Adrenal gland (tissue), 12 donors: ENCODE data around the gene ZFHX3. TPM values are rescaled to one million over a fixed set of nuclear protein-coding genes. Genes with fewer than 3 reads are reported as not detected.

ENCODE experiments used
- DNase-seq, 7 donors: peaks; one replicate each; pipeline ENCODE4 v3.0.0-alpha.2; 2019 to 2020
- H3K27ac ChIP-seq, 5 donors: fragments of 200-600 bp; sonication (generic) in 4 of 5; 1 replicate in 3 of 5; 2 replicates in 2 of 5; pipeline versions ENCODE4 v1.5.1 to v1.8.0; 2016 to 2020; ENCODE audit warnings: mild to moderate bottlenecking in 1 of 5
- H3K27me3 ChIP-seq: fragments of 200-600 bp; 2 replicates; pipeline ENCODE4 v1.8.0; 2021
- H3K36me3 ChIP-seq, 2 donors: fragments of 200-600 bp; replicated peaks in 1 of 2; 1 replicate in 1 of 2; 2 replicates in 1 of 2; pipeline versions ENCODE4 v1.5.1 to v1.8.0; 2018 to 2022
- H3K4me1 ChIP-seq, 2 donors: fragments of 200-600 bp; replicated peaks in 1 of 2; 1 replicate in 1 of 2; 2 replicates in 1 of 2; pipeline versions ENCODE4 v1.5.1 to v1.8.0; 2018 to 2021
- H3K4me3 ChIP-seq, 4 donors: fragments of 200-600 bp; sonication (generic) in 3 of 4; one replicate each; pipeline ENCODE4 v1.5.1; 2016 to 2018
- H3K9me3 ChIP-seq, 3 donors: fragments of 200-600 bp; sonication (generic) in 1 of 3; replicated peaks in 1 of 3; 1 replicate in 2 of 3; 2 replicates in 1 of 3; pipeline versions ENCODE4 v1.5.1 to v1.8.0; 2016 to 2021
- POLR2A ChIP-seq, 2 donors: fragments of 450-650 bp; IDR thresholded peaks; one replicate each; pipeline ENCODE4 v1.6.1; 2017; ENCODE audit warnings: antibody characterized with exemption in 2 of 2, mild to moderate bottlenecking in 2 of 2, moderate library complexity in 1 of 2
- WGBS, 4 donors: extraction: QIAGEN DNeasy Blood & Tissue Kit in 2 of 4; methylation state at CpG; one replicate each; pipeline versions ENCODE4 v1.1.5 to v1.1.7; 2013 to 2017; 5-methylcytosine and 5-hydroxymethylcytosine counted together
- intact Hi-C, 2 donors: fragments of 100-400 bp; cut with DNase I; formaldehyde crosslinking; loops; one replicate each; pipeline versions ENCODE4 v1.14.1 to v1.15.0; 2022 to 2023
- polyA plus RNA-seq, 3 donors: library from polyadenylated mRNA; stranded (reverse); fragments of 200-250 nt in 2 of 3; fragments of 350-450 nt in 1 of 3; fragmentation: Illumina TruSeq in 1 of 3; extraction: RNeasy Lipid Tissue Mini Kit (QIAGEN cat#74804) in 1 of 3; gene quantifications; one replicate each; pipeline ENCODE4 v1.2.3, GENCODE V29; 2013 to 2014
- total RNA-seq, 9 donors: library from RNA; depleted of rRNA in 4 of 9; stranded (reverse); fragments of >200 nt in 4 of 9; fragments of 120-200 nt in 1 of 9; fragmentation: NEBNext Ultra II Directional in 1 of 9; extraction: Animal tissue kit (Norgen Biotek cat#: 25700) in 1 of 9; gene quantifications; one replicate each; pipeline versions ENCODE4 v1.1.0 to v1.2.4, GENCODE V29; 2013 to 2023
- TF ChIP-seq, protein P1 (sequence below), 6 experiments: fragments of 450-650 bp in 4 of 6; fragments of 200-600 bp in 2 of 6; sonication (generic) in 1 of 6; IDR thresholded peaks; 1 replicate in 5 of 6; 2 replicates in 1 of 6; pipeline versions ENCODE4 v1.5.1 to v1.8.0; 2016 to 2021; ENCODE audit warnings: antibody characterized with exemption in 6 of 6, mild to moderate bottlenecking in 2 of 6, moderate library complexity in 1 of 6
- donor health status: healthy with polysubstance abuse.
- donor health status: Bipolar disorder and iron deficiency.
- donor health status: DM: yes; HTN: yes; CAD: no.
- donor health status: DM: no; HTN: no; CAD: no.
- donor health status: DM: no; HTN: no; CAD: no.
- donor health status: DM: yes; HTN: yes; CAD: no.

Gene ZFHX3
- total and polyA plus RNA-seq, 12 donors, result 2.4 to 31.6 (median 19.3) TPM

GRCh38 chr16:72862090-72862489, 185.8 kb downstream of the ZFHX3 start:
- DNase-seq, result peak in 1 of 7 donors; percentile 11
- Histone ChIP-seq H3K4me3 (no peak overlapping the region), H3K4me1 (peaks cover 0 to 8% of the 10 kb centered on the region in 2 donors), H3K27me3 (no peaks in the 10 kb centered on the region), H3K36me3 (no peaks in the 10 kb centered on the region), H3K27ac (peak overlapping the region in 1 of 5 donors; percentile 41), H3K9me3 (no peaks in the 10 kb centered on the region)
- no peak for TF ChIP-seq POLR2A (IDR thresholded peaks at IDR 0.05)
- TF ChIP-seq, protein P1, sequence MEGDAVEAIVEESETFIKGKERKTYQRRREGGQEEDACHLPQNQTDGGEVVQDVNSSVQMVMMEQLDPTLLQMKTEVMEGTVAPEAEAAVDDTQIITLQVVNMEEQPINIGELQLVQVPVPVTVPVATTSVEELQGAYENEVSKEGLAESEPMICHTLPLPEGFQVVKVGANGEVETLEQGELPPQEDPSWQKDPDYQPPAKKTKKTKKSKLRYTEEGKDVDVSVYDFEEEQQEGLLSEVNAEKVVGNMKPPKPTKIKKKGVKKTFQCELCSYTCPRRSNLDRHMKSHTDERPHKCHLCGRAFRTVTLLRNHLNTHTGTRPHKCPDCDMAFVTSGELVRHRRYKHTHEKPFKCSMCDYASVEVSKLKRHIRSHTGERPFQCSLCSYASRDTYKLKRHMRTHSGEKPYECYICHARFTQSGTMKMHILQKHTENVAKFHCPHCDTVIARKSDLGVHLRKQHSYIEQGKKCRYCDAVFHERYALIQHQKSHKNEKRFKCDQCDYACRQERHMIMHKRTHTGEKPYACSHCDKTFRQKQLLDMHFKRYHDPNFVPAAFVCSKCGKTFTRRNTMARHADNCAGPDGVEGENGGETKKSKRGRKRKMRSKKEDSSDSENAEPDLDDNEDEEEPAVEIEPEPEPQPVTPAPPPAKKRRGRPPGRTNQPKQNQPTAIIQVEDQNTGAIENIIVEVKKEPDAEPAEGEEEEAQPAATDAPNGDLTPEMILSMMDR (IDR thresholded peaks at IDR 0.05), result no peak
- intact Hi-C loops, result no loop called here

DNA sequence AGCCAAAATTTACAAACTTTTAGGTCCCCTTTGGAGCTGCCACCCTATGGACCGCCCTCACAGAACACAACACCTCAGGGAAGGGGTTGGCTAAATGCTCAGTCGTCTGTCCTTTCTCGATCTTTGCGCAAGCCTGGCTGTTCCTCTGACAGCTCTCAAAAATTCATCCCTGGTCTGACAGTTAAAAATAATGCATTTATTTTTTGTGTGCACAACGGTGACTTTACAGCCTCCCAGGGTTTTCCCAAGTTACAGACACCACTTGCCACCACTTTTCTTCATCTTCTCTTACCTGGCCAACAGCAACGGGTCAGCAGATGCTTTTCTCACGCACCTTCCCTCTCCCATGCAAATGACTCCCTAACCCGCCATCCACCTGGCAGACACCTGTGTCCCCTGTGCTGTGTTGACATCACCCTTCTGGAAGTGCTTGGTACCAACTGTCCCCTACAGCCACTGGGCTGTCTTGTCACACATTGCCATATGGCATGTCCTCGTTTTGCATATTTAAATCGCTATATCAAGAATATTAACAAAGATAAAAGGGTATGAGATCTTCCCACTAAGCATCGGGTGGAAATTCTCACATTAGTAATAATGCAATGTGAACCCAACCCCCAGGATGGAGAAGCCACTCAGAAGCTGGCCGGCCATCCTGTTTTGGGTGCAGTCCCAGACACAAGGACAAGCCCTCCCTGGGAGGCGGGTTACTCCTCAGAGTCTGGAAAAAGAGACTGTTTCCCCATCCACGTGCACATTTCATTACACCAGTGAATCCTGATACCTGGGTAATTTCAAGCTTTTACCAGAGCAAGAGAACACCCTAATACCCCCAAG, 187.0 kb downstream of the ZFHX3 start:
- no peaks in the 10 kb centered on the region for H3K9me3 ChIP-seq
- no peak overlapping the region for H3K4me3 ChIP-seq
- H3K27ac ChIP-seq, result peak overlapping the region in 1 of 5 donors; percentile 41

GRCh38 chr16:72859581-72859980, 188.3 kb downstream of the ZFHX3 start:
- WGBS, 4 donors, result 94 to 95% (median 94%) methylated on average over 6 of the region's 6 CpGs
- TF ChIP-seq, protein P1 (IDR thresholded peaks at IDR 0.05), result no peak
- no peak for TF ChIP-seq POLR2A (IDR thresholded peaks at IDR 0.05)
- H3K36me3 ChIP-seq, result no peaks in the 10 kb centered on the region
- peaks cover 0 to 8% of the 10 kb centered on the region in 2 donors for H3K4me1 ChIP-seq
- no peaks in the 10 kb centered on the region for H3K9me3 ChIP-seq
- intact Hi-C loops, result no loop called here
- peak overlapping the region in 1 of 5 donors; percentile 73 for H3K27ac ChIP-seq
- H3K4me3 ChIP-seq, result no peak overlapping the region
- no peak for DNase-seq
- no peaks in the 10 kb centered on the region for H3K27me3 ChIP-seq

More for the DNA sequence above, 187.0 kb downstream of the ZFHX3 start:
- TF ChIP-seq POLR2A (IDR thresholded peaks at IDR 0.05), result no peak
- TF ChIP-seq, protein P1 (IDR thresholded peaks at IDR 0.05), result no peak
- WGBS, 4 donors, result 72 to 76% (median 74%) methylated on average over 14 of the region's 14 CpGs
- peak in 6 of 7 donors; percentile 56 to 79 (median 72) for DNase-seq
- Histone ChIP-seq H3K27me3 (no peaks in the 10 kb centered on the region), H3K36me3 (no peaks in the 10 kb centered on the region), H3K4me1 (peaks cover 0 to 8% of the 10 kb centered on the region in 2 donors)
- intact Hi-C loops, result no loop called here

DNA sequence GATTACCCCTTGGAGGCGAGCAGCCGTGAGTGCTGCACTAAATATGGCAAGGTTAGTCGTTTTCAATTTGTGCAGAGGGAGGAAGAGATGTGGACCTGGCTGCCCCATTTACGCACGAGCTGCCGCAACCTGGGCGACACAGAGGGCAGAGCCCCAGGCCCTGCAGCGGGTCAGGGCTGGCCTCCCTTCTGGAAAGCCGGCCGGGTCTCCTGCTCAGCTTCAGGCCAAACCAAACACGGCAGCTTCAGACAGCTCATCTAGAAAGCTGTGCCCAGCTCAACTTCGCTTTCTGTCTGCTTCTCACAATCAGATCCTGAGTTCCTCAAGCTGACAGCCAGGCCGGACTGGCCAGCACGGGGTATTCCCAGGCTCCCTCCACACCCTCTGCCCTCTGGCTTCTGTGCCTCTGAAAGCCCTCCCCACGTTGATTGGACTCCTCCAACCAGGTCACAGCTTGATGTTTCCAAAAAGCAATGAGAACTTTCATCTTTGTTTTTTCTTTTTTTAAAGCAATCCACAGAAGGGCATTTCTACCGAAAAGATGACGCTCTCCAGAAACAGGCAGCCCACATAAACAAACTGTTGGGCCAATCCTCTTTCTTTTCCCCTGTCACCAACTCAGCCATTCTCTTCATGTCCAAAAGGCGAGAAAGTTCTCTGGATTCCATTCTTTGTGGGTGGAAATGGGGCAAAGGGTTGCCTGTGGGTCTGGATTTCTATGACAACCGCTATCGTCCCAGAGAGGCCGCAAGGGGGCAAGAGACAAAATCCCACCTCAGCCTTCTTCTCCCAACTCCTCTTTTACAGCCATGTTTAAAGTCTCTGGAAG, 189.0 kb downstream of the ZFHX3 start:
- Histone ChIP-seq H3K27ac (peak overlapping the region in 2 of 5 donors; percentile 27 to 73), H3K36me3 (no peaks in the 10 kb centered on the region), H3K27me3 (no peaks in the 10 kb centered on the region), H3K4me3 (no peak overlapping the region), H3K4me1 (peaks cover 0 to 8% of the 10 kb centered on the region in 2 donors), H3K9me3 (no peaks in the 10 kb centered on the region)
- intact Hi-C loops, result no loop called here
- peak in 1 of 7 donors; percentile 58 for DNase-seq
- no peak for TF ChIP-seq POLR2A (IDR thresholded peaks at IDR 0.05)
- TF ChIP-seq, protein P1 (IDR thresholded peaks at IDR 0.05), result no peak
- WGBS, 4 donors, result 61 to 71% (median 69%) methylated on average over 17 to 21 of the region's 21 CpGs
